ENCODE data around the gene CD8A.

The CD8A gene

GRCh38 chr2:86822668-86823345, 32.1 kb upstream of the CD8A start:
- H3K36me3 ChIP-seq (ENCODE audit: insufficient read depth, low read length), result no peaks in the 10 kb centered on the region
- no peak overlapping the region for H2AFZ ChIP-seq (ENCODE audit: low read depth, low read length)
- H3K4me1 ChIP-seq (ENCODE audit: insufficient read depth, low read length), result peaks cover 2% of the 10 kb centered on the region
- no peak overlapping the region for H3K4me3 ChIP-seq (ENCODE audit: low read length)
- no peaks in the 10 kb centered on the region for H3K9me3 ChIP-seq (ENCODE audit: low read length)
- H3K27me3 ChIP-seq (ENCODE audit: insufficient read depth, low read length), result no peaks in the 10 kb centered on the region

- Histone ChIP-seq H3K4me1 (ENCODE audit: insufficient read depth, low read length) (peaks cover 2% of the 10 kb centered on the region), H3K36me3 (ENCODE audit: insufficient read depth, low read length) (no peaks in the 10 kb centered on the region), H2AFZ (ENCODE audit: low read depth, low read length) (no peak overlapping the region), H3K9me3 (ENCODE audit: low read length) (no peaks in the 10 kb centered on the region), H3K4me3 (ENCODE audit: low read length) (no peak overlapping the region), H3K27me3 (ENCODE audit: insufficient read depth, low read length) (no peaks in the 10 kb centered on the region)
Measured at GRCh38 chr2:86821842-86822241, 31.1 kb upstream of the CD8A start.

DNA sequence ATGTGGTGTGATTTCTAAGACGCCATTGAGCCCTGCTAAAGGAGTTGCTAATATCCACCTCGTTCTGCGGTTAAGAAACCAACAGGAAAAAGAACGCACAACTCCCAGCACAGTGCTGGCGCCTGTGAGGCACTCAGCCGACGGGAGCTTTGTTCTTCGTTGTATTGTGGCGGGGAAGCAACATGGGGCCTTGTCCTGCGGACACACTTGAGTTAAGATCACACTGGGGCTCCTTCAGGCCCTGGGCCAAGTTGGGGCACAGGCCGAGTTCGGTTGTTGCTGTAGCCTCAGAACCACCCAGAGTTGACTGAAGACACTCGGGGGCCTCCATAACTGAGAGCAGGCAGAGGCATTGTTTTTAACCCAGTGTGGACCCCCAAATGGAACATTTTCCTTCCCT, 30.6 kb upstream of the CD8A start:
- Histone ChIP-seq H3K4me1 (ENCODE audit: insufficient read depth, low read length) (peaks cover 2% of the 10 kb centered on the region), H3K9me3 (ENCODE audit: low read length) (no peaks in the 10 kb centered on the region), H3K36me3 (ENCODE audit: insufficient read depth, low read length) (no peaks in the 10 kb centered on the region), H3K27me3 (ENCODE audit: insufficient read depth, low read length) (no peaks in the 10 kb centered on the region), H3K4me3 (ENCODE audit: low read length) (no peak overlapping the region), H2AFZ (ENCODE audit: low read depth, low read length) (no peak overlapping the region)

DNA sequence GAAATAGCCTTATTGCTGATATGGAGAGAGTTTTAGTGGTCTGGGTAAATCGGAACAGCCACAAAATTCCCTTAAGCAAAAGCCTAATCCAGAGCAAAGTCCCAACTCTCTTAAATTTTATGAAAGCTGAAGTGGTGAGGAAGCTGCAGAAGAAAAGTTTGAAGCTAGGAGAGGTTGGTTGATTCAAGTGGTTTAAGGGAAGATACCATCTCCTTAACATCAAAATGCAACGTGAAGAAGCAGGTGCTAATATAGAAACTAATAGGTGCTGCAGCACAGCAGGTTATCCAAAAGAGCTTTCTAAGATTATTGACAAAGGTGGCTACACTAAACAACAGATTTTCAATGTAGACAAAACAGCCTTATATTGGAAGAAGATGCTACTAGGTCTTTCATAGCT, 28.2 kb upstream of the CD8A start:
- Histone ChIP-seq H3K4me1 (ENCODE audit: insufficient read depth, low read length) (no peaks in the 10 kb centered on the region), H3K4me3 (ENCODE audit: low read length) (no peak overlapping the region), H3K9me3 (ENCODE audit: low read length) (no peaks in the 10 kb centered on the region), H3K36me3 (ENCODE audit: insufficient read depth, low read length) (no peaks in the 10 kb centered on the region), H2AFZ (ENCODE audit: low read depth, low read length) (no peak overlapping the region), H3K27me3 (ENCODE audit: insufficient read depth, low read length) (peaks cover 8% of the 10 kb centered on the region)

DNA sequence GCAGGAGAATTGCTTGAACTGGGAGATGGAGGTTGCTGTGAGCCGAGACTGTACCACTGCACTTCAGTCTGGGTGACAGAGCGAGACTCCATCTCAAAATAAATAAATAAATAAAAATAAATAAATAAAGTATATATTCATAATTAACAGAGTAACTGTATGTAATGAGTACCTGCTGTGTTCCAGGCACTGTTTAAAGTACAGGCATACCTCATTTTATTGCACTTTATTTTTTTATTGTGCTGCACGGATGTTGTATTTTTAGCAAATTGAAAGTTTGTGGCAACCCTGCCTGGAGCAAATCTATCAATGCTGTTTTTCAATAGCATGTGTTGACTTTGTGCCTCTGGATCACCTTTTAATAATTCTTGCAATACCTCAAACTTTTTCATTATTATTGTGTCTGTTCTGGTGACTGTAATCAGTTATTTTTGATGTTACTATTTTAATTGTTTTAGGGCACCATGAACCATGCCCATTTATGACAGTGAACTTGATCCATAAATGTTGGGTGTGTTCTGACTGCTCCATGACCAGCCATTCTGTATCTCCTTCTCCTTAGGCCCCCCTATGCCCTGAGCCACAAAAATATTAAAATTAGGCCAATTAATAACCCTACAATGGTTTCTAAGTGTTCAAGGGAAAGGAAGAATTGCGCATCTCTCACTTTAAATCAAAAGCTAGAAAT, 27.5 kb upstream of the CD8A start:
- Histone ChIP-seq H3K9me3 (ENCODE audit: low read length) (no peaks in the 10 kb centered on the region), H3K4me3 (ENCODE audit: low read length) (no peak overlapping the region), H3K36me3 (ENCODE audit: insufficient read depth, low read length) (no peaks in the 10 kb centered on the region), H3K4me1 (ENCODE audit: insufficient read depth, low read length) (no peaks in the 10 kb centered on the region), H3K27me3 (ENCODE audit: insufficient read depth, low read length) (peaks cover 8% of the 10 kb centered on the region), H2AFZ (ENCODE audit: low read depth, low read length) (no peak overlapping the region)

GRCh38 chr2:86815611-86816010, 24.9 kb upstream of the CD8A start:
- Histone ChIP-seq H3K4me1 (ENCODE audit: insufficient read depth, low read length) (no peaks in the 10 kb centered on the region), H3K27me3 (ENCODE audit: insufficient read depth, low read length) (peaks cover 8% of the 10 kb centered on the region), H2AFZ (ENCODE audit: low read depth, low read length) (no peak overlapping the region), H3K36me3 (ENCODE audit: insufficient read depth, low read length) (no peaks in the 10 kb centered on the region), H3K4me3 (ENCODE audit: low read length) (no peak overlapping the region), H3K9me3 (ENCODE audit: low read length) (no peaks in the 10 kb centered on the region)

DNA sequence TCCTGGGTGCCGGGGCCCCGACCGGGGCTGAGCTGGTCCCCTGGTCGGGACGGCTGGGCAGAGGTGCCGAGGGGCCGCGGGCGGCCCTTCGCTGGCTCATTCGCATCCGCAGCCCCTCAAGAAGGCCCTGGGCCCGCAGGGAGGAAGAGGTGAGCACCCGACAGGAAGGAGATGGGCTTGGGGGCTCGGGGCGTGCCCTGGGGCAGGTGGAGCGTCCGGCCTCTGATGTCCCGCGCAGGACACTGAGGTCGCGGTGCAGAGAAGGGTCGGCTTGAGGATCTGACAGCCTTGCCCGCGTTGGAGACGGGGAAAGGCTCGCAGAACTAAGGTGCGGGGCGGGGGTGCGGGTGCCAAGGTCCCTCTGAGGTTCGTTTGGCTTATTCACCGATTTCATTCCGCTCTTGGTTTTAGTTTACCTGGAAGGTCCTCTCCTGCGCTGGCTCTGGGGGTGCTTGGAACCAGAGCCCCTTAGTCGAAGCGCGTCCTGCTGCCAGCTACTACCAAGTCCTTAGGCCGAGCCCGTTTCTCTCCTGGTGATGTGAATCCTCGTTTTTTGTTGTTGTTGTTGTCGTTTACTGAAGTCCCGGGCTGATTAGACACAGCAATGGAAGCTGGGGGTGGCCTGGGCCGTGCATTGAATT, 18.9 kb upstream of the CD8A start:
- peaks cover 15% of the 10 kb centered on the region for H3K27me3 ChIP-seq (ENCODE audit: insufficient read depth, low read length)
- H3K4me3 ChIP-seq (ENCODE audit: low read length), result no peak overlapping the region
- no peak overlapping the region for H2AFZ ChIP-seq (ENCODE audit: low read depth, low read length)
- no peaks in the 10 kb centered on the region for H3K36me3 ChIP-seq (ENCODE audit: insufficient read depth, low read length)
- H3K4me1 ChIP-seq (ENCODE audit: insufficient read depth, low read length), result peaks cover 3% of the 10 kb centered on the region
- no peaks in the 10 kb centered on the region for H3K9me3 ChIP-seq (ENCODE audit: low read length)

GRCh38 chr2:86808315-86809161, 17.8 kb upstream of the CD8A start:
- peaks cover 3% of the 10 kb centered on the region for H3K4me1 ChIP-seq (ENCODE audit: insufficient read depth, low read length)
- peak overlapping the region; percentile 73 for H2AFZ ChIP-seq (ENCODE audit: low read depth, low read length)
- peaks cover 15% of the 10 kb centered on the region for H3K27me3 ChIP-seq (ENCODE audit: insufficient read depth, low read length)
- H3K4me3 ChIP-seq (ENCODE audit: low read length), result peak overlapping the region; percentile 43
- H3K36me3 ChIP-seq (ENCODE audit: insufficient read depth, low read length), result no peaks in the 10 kb centered on the region
- no peaks in the 10 kb centered on the region for H3K9me3 ChIP-seq (ENCODE audit: low read length)

DNA sequence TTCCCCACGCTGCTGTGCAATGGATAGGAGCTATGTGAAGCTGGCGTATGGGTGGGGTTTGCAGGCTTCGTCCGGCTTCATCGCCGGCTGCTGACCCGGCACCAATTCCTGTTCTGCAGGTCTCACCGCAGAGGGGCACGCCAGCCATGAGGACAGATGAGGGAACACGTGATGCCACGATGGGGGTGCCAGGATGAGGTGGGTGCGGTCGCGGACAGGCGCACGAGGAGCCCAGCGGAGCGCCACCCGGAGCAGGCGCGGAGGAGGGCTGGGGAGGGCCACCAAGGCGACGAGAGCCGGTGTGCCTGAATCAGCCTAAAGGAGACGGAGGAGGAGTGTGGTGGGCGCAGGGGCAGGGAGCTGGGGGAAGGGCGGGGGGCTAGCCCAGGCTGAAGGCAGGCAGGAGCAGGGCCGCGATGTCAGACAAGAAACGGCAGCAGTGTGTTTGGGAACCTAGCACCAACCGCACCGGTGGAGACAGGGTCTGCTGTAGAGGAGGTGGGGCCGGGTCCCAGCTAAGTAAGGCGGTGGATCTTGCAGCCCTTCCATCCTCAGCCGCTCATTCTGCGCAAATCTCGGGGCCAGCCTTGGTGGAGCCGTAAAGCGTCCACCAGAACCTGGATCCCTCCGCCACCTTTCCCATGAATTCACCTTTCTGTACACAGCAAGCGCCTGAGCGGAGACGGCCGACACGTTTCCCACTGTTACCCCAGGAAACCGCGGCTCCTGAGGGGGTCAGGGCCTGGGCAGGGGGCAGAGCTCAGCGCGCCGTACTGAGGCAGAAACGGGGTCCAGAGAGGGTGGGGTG, 17.0 kb upstream of the CD8A start:
- no peaks in the 10 kb centered on the region for H3K9me3 ChIP-seq (ENCODE audit: low read length)
- peaks cover 3% of the 10 kb centered on the region for H3K4me1 ChIP-seq (ENCODE audit: insufficient read depth, low read length)
- H3K36me3 ChIP-seq (ENCODE audit: insufficient read depth, low read length), result no peaks in the 10 kb centered on the region
- peak overlapping the region; percentile 43 for H3K4me3 ChIP-seq (ENCODE audit: low read length)
- H3K27me3 ChIP-seq (ENCODE audit: insufficient read depth, low read length), result peaks cover 15% of the 10 kb centered on the region
- H2AFZ ChIP-seq (ENCODE audit: low read depth, low read length), result peak overlapping the region; percentile 73

- Histone ChIP-seq H3K36me3 (ENCODE audit: insufficient read depth, low read length) (no peaks in the 10 kb centered on the region), H3K4me3 (ENCODE audit: low read length) (peak overlapping the region; percentile 43), H3K27me3 (ENCODE audit: insufficient read depth, low read length) (peaks cover 15% of the 10 kb centered on the region), H3K4me1 (ENCODE audit: insufficient read depth, low read length) (peaks cover 3% of the 10 kb centered on the region), H3K9me3 (ENCODE audit: low read length) (no peaks in the 10 kb centered on the region), H2AFZ (ENCODE audit: low read depth, low read length) (peak overlapping the region; percentile 73)
Measured at GRCh38 chr2:86807133-86807467, 16.4 kb upstream of the CD8A start.

DNA sequence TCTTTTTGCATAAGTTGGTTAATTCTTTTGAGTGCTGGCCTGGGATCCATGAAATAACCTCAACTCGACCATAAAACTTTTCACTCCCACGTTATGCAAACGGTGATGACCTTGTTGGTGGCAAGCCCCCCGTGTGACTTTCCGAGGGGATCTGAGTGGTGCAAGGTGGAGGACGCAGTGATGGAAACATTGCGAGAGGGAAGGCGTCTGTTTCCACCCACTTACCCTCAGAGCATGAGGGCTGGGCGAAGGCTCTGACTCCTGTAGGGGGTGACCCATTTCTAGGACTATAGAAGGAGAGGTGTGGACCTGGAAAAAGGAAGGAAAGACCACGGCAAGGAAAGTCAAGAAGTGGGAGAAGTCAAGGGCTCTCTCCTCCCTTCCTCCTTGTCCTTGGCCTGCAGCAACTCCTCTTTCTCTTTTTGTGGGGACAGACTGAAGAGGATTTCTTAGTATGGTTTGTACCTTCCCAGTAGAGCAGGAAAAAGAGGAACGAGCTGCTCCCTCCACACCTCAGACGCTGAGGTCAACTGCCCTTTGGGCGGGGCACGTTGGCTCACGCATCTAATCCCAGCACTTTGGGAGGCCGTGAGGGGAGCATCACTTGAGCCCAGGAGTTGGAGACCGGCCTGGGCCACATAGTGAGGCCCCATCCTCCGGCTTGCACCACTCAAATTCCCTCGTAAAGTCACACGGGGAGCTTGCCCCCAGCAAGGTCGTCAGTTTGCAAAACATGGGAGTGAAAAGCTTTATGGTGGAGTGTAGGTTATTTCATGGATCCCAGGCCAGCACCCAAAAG, 15.5 kb upstream of the CD8A start:
- Histone ChIP-seq H3K27me3 (ENCODE audit: insufficient read depth, low read length) (peaks cover 15% of the 10 kb centered on the region), H2AFZ (ENCODE audit: low read depth, low read length) (no peak overlapping the region), H3K4me3 (ENCODE audit: low read length) (no peak overlapping the region), H3K9me3 (ENCODE audit: low read length) (no peaks in the 10 kb centered on the region), H3K4me1 (ENCODE audit: insufficient read depth, low read length) (peaks cover 3% of the 10 kb centered on the region), H3K36me3 (ENCODE audit: insufficient read depth, low read length) (no peaks in the 10 kb centered on the region)
